NB4 (cell line): Measurements from ENCODE around the gene B3GALNT1.

ENCODE experiments used
- POLR2A ChIP-seq: IDR thresholded peaks from 2 replicates; pipeline ENCODE4 v1.6.1; 2011; ENCODE audit warnings: mild to moderate bottlenecking; ENCODE audit not compliant: insufficient read length; ENCODE audit errors: extremely low read depth
- TF ChIP-seq, protein P1 (sequence below): IDR thresholded peaks from 2 replicates; pipeline ENCODE4 v1.6.1; 2011; ENCODE audit warnings: low read depth, low read length
- TF ChIP-seq, protein P2 (sequence below): IDR thresholded peaks from one replicate; pipeline ENCODE4 v1.5.1; 2012; ENCODE audit warnings: low read depth, low read length

DNA sequence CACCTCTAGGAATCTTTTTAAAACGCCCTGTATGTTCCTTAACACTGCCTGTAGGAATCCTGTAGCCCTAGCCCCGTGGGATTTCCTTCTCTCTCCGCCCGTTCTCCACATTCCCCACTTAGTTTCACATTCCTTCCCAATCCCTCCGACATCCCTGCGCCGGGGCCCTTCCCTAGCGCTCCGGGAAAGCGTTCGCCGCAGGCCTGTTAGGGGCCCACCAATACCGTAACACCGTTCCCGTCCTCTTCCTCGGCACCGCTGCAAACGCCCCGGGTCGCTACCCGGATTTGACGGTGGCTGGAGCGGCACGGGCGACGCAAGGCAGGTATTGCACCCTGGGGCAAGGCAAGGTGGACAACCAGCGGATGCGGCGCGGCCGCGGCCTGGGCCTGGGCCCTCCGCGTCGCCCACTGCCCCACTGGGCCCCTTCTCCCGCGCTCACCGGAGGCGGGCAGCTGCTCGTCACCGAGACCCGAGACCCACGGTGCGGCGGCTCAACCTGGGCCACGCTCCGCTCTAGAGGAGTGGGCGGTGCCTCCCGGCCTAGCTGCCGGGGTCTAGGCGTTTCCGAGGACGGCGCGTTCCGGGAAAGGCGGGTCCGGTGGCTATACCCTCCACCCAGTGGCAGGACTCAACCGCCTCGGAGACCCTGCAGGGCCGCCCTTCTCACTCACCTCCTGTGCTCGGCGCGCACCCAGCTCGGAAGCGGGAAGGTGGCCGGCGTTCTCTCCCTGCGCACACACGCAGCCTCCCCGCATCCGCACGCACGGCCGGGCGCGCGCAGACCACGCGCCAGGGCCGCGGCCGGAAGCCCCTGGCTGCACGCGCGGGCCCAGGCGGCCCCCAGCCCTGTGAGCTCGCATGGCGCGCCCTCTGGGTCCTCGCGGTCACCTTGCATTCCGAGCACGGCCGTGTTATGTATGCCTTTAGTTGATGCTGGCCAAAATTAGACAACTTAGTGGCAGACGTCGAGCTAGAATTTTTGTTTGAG is at the start of gene B3GALNT1:
- TF ChIP-seq, protein P1, sequence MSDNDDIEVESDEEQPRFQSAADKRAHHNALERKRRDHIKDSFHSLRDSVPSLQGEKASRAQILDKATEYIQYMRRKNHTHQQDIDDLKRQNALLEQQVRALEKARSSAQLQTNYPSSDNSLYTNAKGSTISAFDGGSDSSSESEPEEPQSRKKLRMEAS = no peak
- TF ChIP-seq POLR2A = no peak
- TF ChIP-seq, protein P2, sequence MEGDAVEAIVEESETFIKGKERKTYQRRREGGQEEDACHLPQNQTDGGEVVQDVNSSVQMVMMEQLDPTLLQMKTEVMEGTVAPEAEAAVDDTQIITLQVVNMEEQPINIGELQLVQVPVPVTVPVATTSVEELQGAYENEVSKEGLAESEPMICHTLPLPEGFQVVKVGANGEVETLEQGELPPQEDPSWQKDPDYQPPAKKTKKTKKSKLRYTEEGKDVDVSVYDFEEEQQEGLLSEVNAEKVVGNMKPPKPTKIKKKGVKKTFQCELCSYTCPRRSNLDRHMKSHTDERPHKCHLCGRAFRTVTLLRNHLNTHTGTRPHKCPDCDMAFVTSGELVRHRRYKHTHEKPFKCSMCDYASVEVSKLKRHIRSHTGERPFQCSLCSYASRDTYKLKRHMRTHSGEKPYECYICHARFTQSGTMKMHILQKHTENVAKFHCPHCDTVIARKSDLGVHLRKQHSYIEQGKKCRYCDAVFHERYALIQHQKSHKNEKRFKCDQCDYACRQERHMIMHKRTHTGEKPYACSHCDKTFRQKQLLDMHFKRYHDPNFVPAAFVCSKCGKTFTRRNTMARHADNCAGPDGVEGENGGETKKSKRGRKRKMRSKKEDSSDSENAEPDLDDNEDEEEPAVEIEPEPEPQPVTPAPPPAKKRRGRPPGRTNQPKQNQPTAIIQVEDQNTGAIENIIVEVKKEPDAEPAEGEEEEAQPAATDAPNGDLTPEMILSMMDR = no peak
